HG02938 (cell line): ENCODE results near the gene BIRC6.
"Not testable (repeated sequence)": the region's sequence is repeated elsewhere in the genome, so short reads cannot be mapped to it uniquely, and the experiment has no call there.

Source experiments
- ATAC-seq: cut with Tn5 transposase; IDR thresholded peaks from one replicate; pipeline ENCODE4 v1.9.1; 2021; ENCODE audit warnings: mild to moderate bottlenecking, moderate library complexity; ENCODE audit not compliant: unreplicated experiment

BIRC6 gene

GRCh38 chr2:32436150-32436549, 79.3 kb downstream of the BIRC6 start:
- ATAC-seq, result no peak

- ATAC-seq, result no peak
Measured at GRCh38 chr2:32442020-32442467, 85.2 kb downstream of the BIRC6 start.

GRCh38 chr2:32446369-32446768, 89.5 kb downstream of the BIRC6 start:
- ATAC-seq, result no peak

GRCh38 chr2:32450851-32451250, 94.0 kb downstream of the BIRC6 start:
- no peak for ATAC-seq

- no peak for ATAC-seq
Measured at GRCh38 chr2:32452338-32453064, 95.7 kb downstream of the BIRC6 start.

- ATAC-seq, result no peak
Measured at GRCh38 chr2:32453242-32454062, 96.6 kb downstream of the BIRC6 start.

GRCh38 chr2:32455816-32456215, 99.0 kb downstream of the BIRC6 start:
- ATAC-seq, result no peak

- no peak for ATAC-seq
Measured at GRCh38 chr2:32456808-32457207, 100.0 kb downstream of the BIRC6 start.

GRCh38 chr2:32457814-32458213, 101.0 kb downstream of the BIRC6 start:
- ATAC-seq, result no peak

GRCh38 chr2:32460861-32461260, 104.0 kb downstream of the BIRC6 start:
- not testable (repeated sequence) for ATAC-seq

GRCh38 chr2:32463110-32463509, 106.3 kb downstream of the BIRC6 start:
- no peak for ATAC-seq

GRCh38 chr2:32464431-32464830, 107.6 kb downstream of the BIRC6 start:
- ATAC-seq, result no peak

GRCh38 chr2:32472605-32473004, 115.8 kb downstream of the BIRC6 start:
- ATAC-seq, result no peak

GRCh38 chr2:32474381-32474780, 117.6 kb downstream of the BIRC6 start:
- ATAC-seq, result no peak

- no peak for ATAC-seq
Measured at GRCh38 chr2:32478889-32479620, 122.2 kb downstream of the BIRC6 start.

GRCh38 chr2:32479993-32480392, 123.2 kb downstream of the BIRC6 start:
- no peak for ATAC-seq

GRCh38 chr2:32482471-32482870, 125.6 kb downstream of the BIRC6 start:
- ATAC-seq, result no peak

GRCh38 chr2:32484937-32485336, 128.1 kb downstream of the BIRC6 start:
- ATAC-seq, result no peak

GRCh38 chr2:32485399-32485798, 128.6 kb downstream of the BIRC6 start:
- ATAC-seq, result no peak

GRCh38 chr2:32489061-32489460, 132.2 kb downstream of the BIRC6 start:
- ATAC-seq, result no peak

- no peak for ATAC-seq
Measured at GRCh38 chr2:32491346-32491745, 134.5 kb downstream of the BIRC6 start.
